Endothelial cell of umbilical vein (primary cell): Measurements from ENCODE around the gene LRIT2.

Experiments used
- EZH2 ChIP-seq: IDR thresholded peaks from 2 replicates; pipeline ENCODE4 v1.6.1; 2012; ENCODE audit warnings: borderline replicate concordance, low read depth, mild to moderate bottlenecking, moderate library complexity, low read length, inconsistent platforms; ENCODE audit not compliant: severe bottlenecking
- FOS ChIP-seq: IDR thresholded peaks from 2 replicates; pipeline ENCODE4 v1.6.1; 2011; ENCODE audit warnings: mild to moderate bottlenecking, low read length, moderate library complexity, borderline replicate concordance; ENCODE audit not compliant: insufficient read depth
- GATA2 ChIP-seq: IDR thresholded peaks from 2 replicates; pipeline ENCODE4 v1.7.0; 2011; ENCODE audit warnings: low read depth, mild to moderate bottlenecking, moderate library complexity, mixed read lengths, low read length; ENCODE audit not compliant: insufficient read length, insufficient read depth
- JUN ChIP-seq: IDR thresholded peaks from 2 replicates; pipeline ENCODE4 v1.6.1; 2011; ENCODE audit warnings: borderline replicate concordance, low read depth; ENCODE audit not compliant: insufficient read length, insufficient read depth
- MAX ChIP-seq: IDR thresholded peaks from 2 replicates; pipeline ENCODE4 v1.6.1; 2011; ENCODE audit not compliant: insufficient read depth, insufficient read length
- MYC ChIP-seq: IDR thresholded peaks from one replicate; pipeline ENCODE4 v1.6.1; 2011; ENCODE audit warnings: mild to moderate bottlenecking, low read depth, low read length
- POLR2A ChIP-seq: IDR thresholded peaks from 2 replicates; pipeline ENCODE4 v1.6.1; 2012; ENCODE audit warnings: low read depth, mild to moderate bottlenecking, control low read depth, low read length
- POLR2AphosphoS5 ChIP-seq: IDR thresholded peaks from 2 replicates; pipeline ENCODE4 v1.6.1; 2012; ENCODE audit warnings: low read depth, mild to moderate bottlenecking, control low read depth, low read length, moderate library complexity; ENCODE audit not compliant: insufficient read depth
- TF ChIP-seq, protein P1 (sequence below), 2 donors: IDR thresholded peaks; 1 replicate in 1 of 2; 2 replicates in 1 of 2; pipeline ENCODE4 v1.5.1; 2011; ENCODE audit warnings: low read length in 2 of 2, mild to moderate bottlenecking in 2 of 2, moderate library complexity in 2 of 2, control low read depth in 1 of 2, inconsistent platforms in 1 of 2, low read depth in 1 of 2; ENCODE audit not compliant: insufficient read depth in 1 of 2; ENCODE audit errors: extremely low read depth in 1 of 2

DNA sequence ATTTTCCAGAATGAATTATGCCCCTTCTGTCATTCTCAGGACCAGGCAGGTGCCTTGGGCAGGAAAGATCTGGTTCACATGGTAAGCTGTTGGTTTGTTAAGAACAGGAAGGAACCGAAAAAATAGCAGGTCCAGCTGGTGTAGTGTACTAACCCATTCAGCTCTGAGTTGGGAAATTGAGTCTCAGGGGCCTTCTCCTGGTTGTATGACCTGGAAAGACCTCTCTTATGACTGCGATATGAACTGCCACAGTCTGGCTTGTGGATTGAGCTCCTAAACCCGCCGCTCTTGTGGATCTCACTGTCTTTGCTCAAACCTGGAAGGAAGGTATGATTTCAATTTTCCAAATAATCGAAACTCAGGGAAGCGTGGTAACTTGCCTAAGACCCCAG is 11.5 kb upstream of the LRIT2 start:
- no peak for TF ChIP-seq POLR2A
- TF ChIP-seq, protein P1, sequence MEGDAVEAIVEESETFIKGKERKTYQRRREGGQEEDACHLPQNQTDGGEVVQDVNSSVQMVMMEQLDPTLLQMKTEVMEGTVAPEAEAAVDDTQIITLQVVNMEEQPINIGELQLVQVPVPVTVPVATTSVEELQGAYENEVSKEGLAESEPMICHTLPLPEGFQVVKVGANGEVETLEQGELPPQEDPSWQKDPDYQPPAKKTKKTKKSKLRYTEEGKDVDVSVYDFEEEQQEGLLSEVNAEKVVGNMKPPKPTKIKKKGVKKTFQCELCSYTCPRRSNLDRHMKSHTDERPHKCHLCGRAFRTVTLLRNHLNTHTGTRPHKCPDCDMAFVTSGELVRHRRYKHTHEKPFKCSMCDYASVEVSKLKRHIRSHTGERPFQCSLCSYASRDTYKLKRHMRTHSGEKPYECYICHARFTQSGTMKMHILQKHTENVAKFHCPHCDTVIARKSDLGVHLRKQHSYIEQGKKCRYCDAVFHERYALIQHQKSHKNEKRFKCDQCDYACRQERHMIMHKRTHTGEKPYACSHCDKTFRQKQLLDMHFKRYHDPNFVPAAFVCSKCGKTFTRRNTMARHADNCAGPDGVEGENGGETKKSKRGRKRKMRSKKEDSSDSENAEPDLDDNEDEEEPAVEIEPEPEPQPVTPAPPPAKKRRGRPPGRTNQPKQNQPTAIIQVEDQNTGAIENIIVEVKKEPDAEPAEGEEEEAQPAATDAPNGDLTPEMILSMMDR (IDR thresholded peaks at IDR 0.05; ENCODE audit: extremely low read depth in 1 of 2, insufficient read depth in 1 of 2, low read depth in 1 of 2, low read length in 2 of 2), result no peak
- TF ChIP-seq POLR2AphosphoS5, result no peak
- no peak for TF ChIP-seq EZH2
- TF ChIP-seq FOS, result no peak
- no peak for TF ChIP-seq MAX
- no peak for TF ChIP-seq JUN
- no peak for TF ChIP-seq MYC
- no peak for TF ChIP-seq GATA2
